K562 (cell line): ENCODE measurements around the gene TMEM132C. TPM values are rescaled to one million over a fixed set of nuclear protein-coding genes. Genes with fewer than 3 reads are reported as not detected.

Experiments used
- ATAC-seq: fragments of 200-7000 bp; cut with Tn5 transposase; 3 replicates; pipeline ENCODE4 v1.9.1; 2020; ENCODE audit warnings: moderate library complexity
- BruUV-seq: library from RNA; stranded (reverse); fragments of 400-500 nt; replicated peaks from 2 replicates; lab custom pipeline; 2021; lab: Mats Ljungman, UMichigan
- CTCF ChIA-PET: fragments of 300-600 bp; formaldehyde crosslinking; extraction: SDS; loops from one replicate; lab custom pipeline; 2021; ENCODE audit warnings: low intra/inter-chr PET ratio; lab: Yijun Ruan, JAX
- POLR2A ChIA-PET: fragments of 300-600, 350-650 bp; sonication (Branson Sonifier 250); formaldehyde crosslinking; extraction: SDS; loops from one replicate; lab custom pipeline; 2021; ENCODE audit warnings: antibody characterized with exemption, inconsistent platforms; lab: Yijun Ruan, JAX
- DNase-seq, 4 experiments: peaks; one replicate each; pipeline versions ENCODE4 v3.0.0 to v3.0.0-alpha.2; 2011 to 2018; ENCODE audit warnings: low spot score in 3 of 4, mixed read lengths in 3 of 4; ENCODE audit errors: extremely low read depth in 1 of 4
- FAIRE-seq: peaks from 2 replicates; lab custom pipeline; 2011; peaks lifted over from hg19 to GRCh38; lab: Jason Lieb, UNC
- H2AFZ ChIP-seq: 2 replicates; pipeline ENCODE4 v1.6.0; 2011; ENCODE audit warnings: low read depth, low read length, control low read depth, inconsistent platforms
- H3K27ac ChIP-seq: fragments of 200-600 bp; 3 replicates; pipeline ENCODE4 v1.8.0; 2011; ENCODE audit warnings: low read depth, mild to moderate bottlenecking, control low read depth, inconsistent platforms, low read length, moderate library complexity, mixed read lengths; ENCODE audit errors: extremely low read depth
- H3K27me3 ChIP-seq, 2 experiments: fragments of 300-600 bp in 1 of 2; 2 replicates in 1 of 2; 3 replicates in 1 of 2; pipeline versions ENCODE4 v1.6.0 to v1.8.0; 2011; ENCODE audit warnings: inconsistent platforms in 2 of 2, low read length in 2 of 2, mild to moderate bottlenecking in 1 of 2, mixed read lengths in 1 of 2, moderate library complexity in 1 of 2; ENCODE audit not compliant: control insufficient read depth in 2 of 2, insufficient read depth in 2 of 2
- H3K36me3 ChIP-seq: fragments of 300-600 bp; 3 replicates; pipeline ENCODE4 v1.8.0; 2011; ENCODE audit warnings: mild to moderate bottlenecking, low read length, inconsistent platforms; ENCODE audit not compliant: control insufficient read depth, insufficient read depth
- H3K4me1 ChIP-seq, 2 experiments: fragments of 200-600 bp in 1 of 2; replicated peaks in 1 of 2; 2 replicates in 1 of 2; 3 replicates in 1 of 2; pipeline versions ENCODE4 v1.5.1 to v1.8.0; 2011; ENCODE audit warnings: inconsistent platforms in 2 of 2, low read length in 2 of 2, mild to moderate bottlenecking in 1 of 2, mixed read lengths in 1 of 2, moderate library complexity in 1 of 2; ENCODE audit not compliant: control insufficient read depth in 2 of 2, insufficient read depth in 2 of 2
- H3K4me2 ChIP-seq: 2 replicates; pipeline ENCODE4 v1.6.1; 2011; ENCODE audit warnings: low read length, control low read depth, inconsistent platforms, mixed read lengths; ENCODE audit not compliant: insufficient read depth
- H3K4me3 ChIP-seq: fragments of 200-600 bp; sonication (generic), shearing (Covaris generic); 2 replicates; pipeline ENCODE4 v1.5.1; 2016; ENCODE audit warnings: control low read depth, inconsistent platforms
- H3K79me2 ChIP-seq: fragments of 200-600 bp; 3 replicates; pipeline ENCODE4 v1.8.0; 2011; ENCODE audit warnings: low read length, inconsistent platforms; ENCODE audit not compliant: control insufficient read depth, insufficient read depth
- H3K9ac ChIP-seq, 2 experiments: 2 replicates each; pipeline versions ENCODE4 v1.6.0 to v1.6.1; 2011; ENCODE audit warnings: low read depth in 2 of 2, low read length in 2 of 2, control low read depth in 1 of 2, inconsistent platforms in 1 of 2, mild to moderate bottlenecking in 1 of 2, mixed read lengths in 1 of 2; ENCODE audit not compliant: insufficient read depth in 1 of 2
- H3K9me1 ChIP-seq: one replicate; pipeline ENCODE4 v1.6.0; 2011; ENCODE audit warnings: inconsistent platforms, mild to moderate bottlenecking, low read length, moderate library complexity; ENCODE audit not compliant: control insufficient read depth, insufficient read depth
- H3K9me3 ChIP-seq: replicated peaks from 2 replicates; pipeline ENCODE4 v1.5.1; 2011; ENCODE audit warnings: low read depth, low read length, inconsistent platforms; ENCODE audit not compliant: control insufficient read depth, insufficient read depth
- H4K20me1 ChIP-seq: replicated peaks from 2 replicates; pipeline ENCODE4 v1.6.1; 2011; ENCODE audit warnings: low read length, inconsistent platforms, mixed read lengths; ENCODE audit not compliant: control insufficient read depth, insufficient read depth
- CBFA2T2 ChIP-seq: fragments of 450-650 bp; conservative IDR thresholded peaks from 2 replicates; pipeline ENCODE4 v1.6.1; 2017; ENCODE audit warnings: mild to moderate bottlenecking
- E2F4 ChIP-seq: sonication (generic); formaldehyde crosslinking; IDR thresholded peaks from 2 replicates; pipeline ENCODE4 v1.8.0; 2022; ENCODE audit warnings: mild to moderate bottlenecking, low read depth, missing genetic modification reagents
- FIP1L1 ChIP-seq: fragments of 200-400 bp; formaldehyde crosslinking; IDR thresholded peaks from 2 replicates; pipeline ENCODE4 v1.6.1; 2018; ENCODE audit warnings: mild to moderate bottlenecking, low read depth, low read length; ENCODE audit not compliant: poor library complexity, severe bottlenecking
- NFATC3 ChIP-seq: fragments of 450-650 bp; IDR thresholded peaks from 2 replicates; pipeline ENCODE4 v1.6.1; 2017; ENCODE audit warnings: mild to moderate bottlenecking
- NFE2L1 ChIP-seq: fragments of 450-650 bp; IDR thresholded peaks from 2 replicates; pipeline ENCODE4 v1.6.1; 2016; ENCODE audit warnings: missing genetic modification characterization, low read depth, mild to moderate bottlenecking, missing compliant biosample characterization, moderate library complexity, borderline replicate concordance
- NKRF ChIP-seq: fragments of 450-650 bp; IDR thresholded peaks from 2 replicates; pipeline ENCODE4 v1.6.1; 2016; ENCODE audit warnings: borderline replicate concordance
- NR1H2 ChIP-seq: sonication (generic); formaldehyde crosslinking; IDR thresholded peaks from 2 replicates; pipeline ENCODE4 v1.4.0; 2020; ENCODE audit warnings: mild to moderate bottlenecking, missing genetic modification reagents
- RBFOX2 ChIP-seq: fragments of 200-400 bp; formaldehyde crosslinking; IDR thresholded peaks from 2 replicates; pipeline ENCODE4 v1.6.1; 2017; ENCODE audit warnings: low read depth, mild to moderate bottlenecking, low read length, moderate library complexity
- RBM39 ChIP-seq: fragments of 200-400 bp; formaldehyde crosslinking; optimal IDR thresholded peaks from 2 replicates; pipeline ENCODE3; 2018; ENCODE audit warnings: low read depth, low read length
- TAF7 ChIP-seq: fragments of 450-650 bp; IDR thresholded peaks from 2 replicates; pipeline ENCODE4 v1.6.1; 2016; ENCODE audit warnings: missing genetic modification characterization, missing compliant biosample characterization
- TRIM25 ChIP-seq: fragments of 450-650 bp; IDR thresholded peaks from 2 replicates; pipeline ENCODE4 v1.7.0; 2016; ENCODE audit warnings: borderline replicate concordance
- VEZF1 ChIP-seq: fragments of 200-800 bp; sonication (Bioruptor generic); IDR thresholded peaks from 2 replicates; pipeline ENCODE4 v1.6.1; 2017; ENCODE audit warnings: missing genetic modification characterization, missing compliant biosample characterization
- XRCC3 ChIP-seq: fragments of 450-650 bp; IDR thresholded peaks from 2 replicates; pipeline ENCODE4 v1.6.1; 2017; ENCODE audit warnings: mild to moderate bottlenecking, moderate library complexity
- ZNF143 ChIP-seq: sonication (generic); formaldehyde crosslinking; IDR thresholded peaks from 2 replicates; pipeline ENCODE4 v1.9.0; 2022; ENCODE audit warnings: mild to moderate bottlenecking, missing genetic modification reagents
- ZNF311 ChIP-seq: fragments of 250-450 bp; sonication (Bioruptor Pico); IDR thresholded peaks from 2 replicates; pipeline ENCODE4 v1.4.0; 2020; ENCODE audit warnings: mild to moderate bottlenecking, moderate library complexity
- WGBS: fragments of 100-300 bp; shearing (Covaris generic); methylation state at CpG from one replicate; pipeline ENCODE4 v1.1.6; 2016; ENCODE audit warnings: low coverage, mixed read lengths; ENCODE audit not compliant: insufficient coverage; ENCODE audit errors: missing lambda C conversion rate; 5-methylcytosine and 5-hydroxymethylcytosine counted together
- in situ Hi-C: fragments of 300-500 bp; cut with MboI; formaldehyde crosslinking; loops from 4 replicates; pipeline ENCODE4 v1.15.0; 2018; ENCODE audit warnings: inconsistent platforms, mixed read lengths
- intact Hi-C: fragments of 100-400 bp; cut with micrococcal nuclease; formaldehyde crosslinking; loops from 2 replicates; pipeline ENCODE4 v1.14.2; 2022
- polyA plus RNA-seq, 8 experiments: library from polyadenylated mRNA; depleted of rRNA in 4 of 8; stranded (reverse) in 5 of 8; unstranded in 3 of 8; fragments of >200 nt; fragmentation: Nextera tagmentation in 2 of 8; fragmentation: Illumina TruSeq in 1 of 8; extraction: Ambion mirVana in 2 of 8; extraction: Trizol in 1 of 8; gene quantifications; 2 replicates each; pipeline versions ENCODE4 v1.2.1 to v1.2.3, GENCODE V29; 2011 to 2014; ENCODE audit warnings: inconsistent platforms in 1 of 8, missing spikeins in 1 of 8
- total RNA-seq, 7 experiments: library from RNA; depleted of rRNA in 6 of 7; stranded (reverse); fragments of >200 nt in 6 of 7; fragmentation: Illumina TruSeq in 2 of 7; extraction: Trizol in 2 of 7; gene quantifications; 2 replicates each; pipeline versions ENCODE4 v1.2.1 to v1.2.3, GENCODE V29; 2011 to 2021; ENCODE audit warnings: low replicate concordance in 1 of 7

TMEM132C gene
- total and polyA plus RNA-seq, 9 of the 15 experiments (the other 6 are each of a cell fraction or from before 2014, with no cell fraction given), result not detected

- TF ChIP-seq NFE2L1 (no peak), RBFOX2 (no peak), CBFA2T2 (no peak)
These were observed 417.4 kb downstream of the TMEM132C start (continued) for GRCh38 chr12:128684352-128684751.

- ATAC-seq, result no peak
- TF ChIP-seq NR1H2 (CRISPR knock-in tag), result no peak
- no peak for TF ChIP-seq FIP1L1
- TF ChIP-seq RBM39, result no peak
- no peak for TF ChIP-seq E2F4 (CRISPR knock-in tag)
- no peak for TF ChIP-seq ZNF311 (CRISPR knock-in tag)
- TF ChIP-seq TRIM25, result no peak
- no peak for TF ChIP-seq NKRF
- TF ChIP-seq ZNF143 (CRISPR knock-in tag), result no peak
- TF ChIP-seq NFATC3, result no peak
- no peak for TF ChIP-seq VEZF1 (CRISPR knock-in tag)
- no peak for TF ChIP-seq XRCC3
- TF ChIP-seq TAF7 (tag), result no peak
- in situ Hi-C loops, result no loop called here
These were observed 419.0 kb downstream of the TMEM132C start for GRCh38 chr12:128685903-128686475.

More at GRCh38 chr12:128685903-128686475, 419.0 kb downstream of the TMEM132C start:
- DNase-seq, result no peak
- CTCF ChIA-PET, result no interaction called here
- no TSS peak for BruUV-seq
- POLR2A ChIA-PET, result no interaction called here
- Histone ChIP-seq H3K4me3 (no peak overlapping the region), H2AFZ (no peak overlapping the region), H3K9me1 (no peaks in the 10 kb centered on the region), H3K79me2 (no peaks in the 10 kb centered on the region), H4K20me1 (no peaks in the 10 kb centered on the region), H3K27ac (no peak overlapping the region), H3K9ac (no peak overlapping the region), H3K27me3 (peaks cover 0 to 34% of the 10 kb centered on the region in 2 experiments; a peak in 2 of 5 replicates), H3K9me3 (no peaks in the 10 kb centered on the region), H3K36me3 (no peaks in the 10 kb centered on the region), H3K4me2 (no peak overlapping the region), H3K4me1 (no peaks in the 10 kb centered on the region)
- intact Hi-C loops, result no loop called here
- FAIRE-seq, result no peak
- 0% methylated on average over 10 of the region's 11 CpGs for WGBS
